Suprapubic skin (tissue), 4 donors: ENCODE data around the gene ETS1. TPM values are rescaled to one million over a fixed set of nuclear protein-coding genes. Genes with fewer than 3 reads are reported as not detected.

Experiments used
- DNase-seq, 2 donors: peaks; one replicate each; pipeline ENCODE4 v3.0.0-alpha.2; 2019; ENCODE audit warnings: low spot score in 2 of 2
- H3K27ac ChIP-seq: fragments of 200-600 bp; sonication (generic); one replicate; pipeline ENCODE4 v1.5.1; 2019
- H3K27me3 ChIP-seq: fragments of 200-600 bp; sonication (generic); one replicate; pipeline ENCODE4 v1.5.1; 2019
- H3K36me3 ChIP-seq: fragments of 200-600 bp; sonication (generic); one replicate; pipeline ENCODE4 v1.5.1; 2019
- H3K4me1 ChIP-seq: fragments of 200-600 bp; sonication (generic); one replicate; pipeline ENCODE4 v1.5.1; 2019
- H3K4me3 ChIP-seq: fragments of 200-600 bp; sonication (generic); one replicate; pipeline ENCODE4 v1.5.1; 2019; ENCODE audit warnings: mild to moderate bottlenecking
- H3K9me3 ChIP-seq: fragments of 200-600 bp; sonication (generic); one replicate; pipeline ENCODE4 v1.5.1; 2019
- EP300 ChIP-seq: sonication (generic); formaldehyde crosslinking; IDR thresholded peaks from one replicate; pipeline ENCODE4 v1.6.1; 2017; ENCODE audit warnings: antibody characterized with exemption
- POLR2A ChIP-seq, 2 donors: fragments of 450-650 bp; IDR thresholded peaks; one replicate each; pipeline ENCODE4 v1.6.1; 2017; ENCODE audit warnings: antibody characterized with exemption in 2 of 2, mild to moderate bottlenecking in 2 of 2, moderate library complexity in 2 of 2
- POLR2AphosphoS5 ChIP-seq, 3 donors: sonication (generic); formaldehyde crosslinking; IDR thresholded peaks; one replicate each; pipeline ENCODE4 v1.6.1; 2017; ENCODE audit warnings: antibody characterized with exemption in 3 of 3
- WGBS: methylation state at CpG from one replicate; pipeline ENCODE4 v1.1.5; 2018; 5-methylcytosine and 5-hydroxymethylcytosine counted together
- total RNA-seq, 4 donors: library from RNA; depleted of rRNA; stranded (reverse); fragments of >200 nt; gene quantifications; one replicate each; pipeline ENCODE4 v1.1.0, GENCODE V29; 2016
- TF ChIP-seq, protein P1 (sequence below), 2 donors: fragments of 200-600 bp in 1 of 2; fragments of 450-650 bp in 1 of 2; sonication (generic) in 1 of 2; IDR thresholded peaks; one replicate each; pipeline ENCODE4 v1.5.1; 2016 to 2019; ENCODE audit warnings: antibody characterized with exemption in 2 of 2, mild to moderate bottlenecking in 1 of 2, moderate library complexity in 1 of 2

The ETS1 gene
- total RNA-seq, 4 donors from 2014 or later, result 21.7 to 42.6 (median 33.7) TPM

DNA sequence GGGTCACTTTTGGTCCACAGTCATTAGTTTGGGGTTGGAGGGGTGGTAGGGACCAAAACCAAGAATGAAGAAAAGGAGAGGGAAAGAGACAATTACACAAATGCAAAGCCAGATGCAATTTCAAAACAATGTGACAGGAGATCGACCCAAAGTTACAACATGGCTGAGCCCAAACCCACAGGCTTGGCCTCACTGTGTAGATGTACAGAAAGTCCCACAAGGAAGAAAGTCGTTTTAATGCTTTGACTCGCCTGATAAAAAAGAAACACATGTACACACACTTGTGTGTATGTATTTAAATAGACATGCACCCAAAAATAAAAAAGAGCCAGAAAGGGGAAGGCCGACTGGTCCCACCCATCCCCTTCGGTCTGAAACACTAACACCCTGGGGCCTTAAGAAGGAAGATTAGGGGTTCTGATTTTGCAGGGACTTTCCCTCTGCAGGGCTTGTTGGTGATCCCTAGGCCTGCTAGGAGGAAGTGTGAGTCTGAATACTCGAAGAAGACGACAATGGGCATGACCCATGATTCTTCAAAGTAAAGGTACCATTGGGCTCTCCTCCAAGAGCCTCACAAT, 104.1 kb downstream of the ETS1 start:
- Histone ChIP-seq H3K36me3 (peaks cover 31% of the 10 kb centered on the region), H3K4me1 (peaks cover 83% of the 10 kb centered on the region)

GRCh38 chr11:128482512-128483191, 104.7 kb downstream of the ETS1 start:
- no peak for DNase-seq
- TF ChIP-seq POLR2AphosphoS5 (IDR thresholded peaks at IDR 0.05) (peak in 1 of 3 donors; percentile 24), POLR2A (IDR thresholded peaks at IDR 0.05) (no peak), EP300 (no peak)
- TF ChIP-seq, protein P1, sequence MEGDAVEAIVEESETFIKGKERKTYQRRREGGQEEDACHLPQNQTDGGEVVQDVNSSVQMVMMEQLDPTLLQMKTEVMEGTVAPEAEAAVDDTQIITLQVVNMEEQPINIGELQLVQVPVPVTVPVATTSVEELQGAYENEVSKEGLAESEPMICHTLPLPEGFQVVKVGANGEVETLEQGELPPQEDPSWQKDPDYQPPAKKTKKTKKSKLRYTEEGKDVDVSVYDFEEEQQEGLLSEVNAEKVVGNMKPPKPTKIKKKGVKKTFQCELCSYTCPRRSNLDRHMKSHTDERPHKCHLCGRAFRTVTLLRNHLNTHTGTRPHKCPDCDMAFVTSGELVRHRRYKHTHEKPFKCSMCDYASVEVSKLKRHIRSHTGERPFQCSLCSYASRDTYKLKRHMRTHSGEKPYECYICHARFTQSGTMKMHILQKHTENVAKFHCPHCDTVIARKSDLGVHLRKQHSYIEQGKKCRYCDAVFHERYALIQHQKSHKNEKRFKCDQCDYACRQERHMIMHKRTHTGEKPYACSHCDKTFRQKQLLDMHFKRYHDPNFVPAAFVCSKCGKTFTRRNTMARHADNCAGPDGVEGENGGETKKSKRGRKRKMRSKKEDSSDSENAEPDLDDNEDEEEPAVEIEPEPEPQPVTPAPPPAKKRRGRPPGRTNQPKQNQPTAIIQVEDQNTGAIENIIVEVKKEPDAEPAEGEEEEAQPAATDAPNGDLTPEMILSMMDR (IDR thresholded peaks at IDR 0.05), result no peak
- Histone ChIP-seq H3K27ac (peak overlapping the region; percentile 53), H3K9me3 (no peaks in the 10 kb centered on the region), H3K27me3 (no peaks in the 10 kb centered on the region), H3K36me3 (peaks cover 28% of the 10 kb centered on the region), H3K4me3 (no peak overlapping the region), H3K4me1 (peaks cover 81% of the 10 kb centered on the region)
- 78% methylated on average over 11 of the region's 11 CpGs for WGBS

More for the DNA sequence above, 104.1 kb downstream of the ETS1 start:
- no peak for DNase-seq
- Histone ChIP-seq H3K27me3 (no peaks in the 10 kb centered on the region), H3K4me3 (no peak overlapping the region), H3K27ac (peak overlapping the region; percentile 53), H3K9me3 (no peaks in the 10 kb centered on the region)
- WGBS, result 47% methylated on average over 7 of the region's 7 CpGs
- TF ChIP-seq, protein P1 (IDR thresholded peaks at IDR 0.05), result no peak
- TF ChIP-seq EP300 (no peak), POLR2AphosphoS5 (IDR thresholded peaks at IDR 0.05) (no peak), POLR2A (IDR thresholded peaks at IDR 0.05) (no peak)

DNA sequence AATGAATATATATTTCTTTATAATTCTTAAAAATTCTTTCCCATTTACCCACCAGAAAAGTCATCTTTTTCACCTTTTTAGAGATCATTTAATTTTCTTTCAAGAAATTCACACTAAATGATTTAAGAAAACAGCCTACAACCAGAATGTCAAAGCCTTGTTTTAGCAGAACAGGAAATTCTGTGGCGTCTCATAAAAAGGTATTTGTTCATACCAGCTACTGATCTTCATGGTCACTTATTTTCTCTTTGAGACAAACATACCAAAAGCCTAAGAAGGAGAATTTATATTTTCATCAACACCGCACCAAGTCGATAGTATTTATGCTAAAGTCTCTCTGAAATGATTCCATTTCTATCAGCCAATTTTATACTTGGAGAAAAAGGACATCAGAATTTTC, 105.3 kb downstream of the ETS1 start:
- Histone ChIP-seq H3K27me3 (no peaks in the 10 kb centered on the region), H3K36me3 (peaks cover 28% of the 10 kb centered on the region), H3K27ac (peak overlapping the region; percentile 53), H3K4me3 (no peak overlapping the region), H3K9me3 (no peaks in the 10 kb centered on the region), H3K4me1 (peaks cover 80% of the 10 kb centered on the region)
- TF ChIP-seq POLR2A (IDR thresholded peaks at IDR 0.05) (no peak), POLR2AphosphoS5 (IDR thresholded peaks at IDR 0.05) (no peak), EP300 (no peak)
- TF ChIP-seq, protein P1 (IDR thresholded peaks at IDR 0.05), result no peak
- DNase-seq, result no peak
- 80% methylated on average over 3 of the region's 3 CpGs for WGBS

GRCh38 chr11:128481135-128481534, 106.2 kb downstream of the ETS1 start:
- DNase-seq, result no peak
- Histone ChIP-seq H3K36me3 (peaks cover 26% of the 10 kb centered on the region), H3K4me1 (peaks cover 81% of the 10 kb centered on the region), H3K9me3 (no peaks in the 10 kb centered on the region), H3K4me3 (no peak overlapping the region), H3K27ac (peak overlapping the region; percentile 53), H3K27me3 (no peaks in the 10 kb centered on the region)
- 54% methylated on average over 2 of the region's 2 CpGs for WGBS
- TF ChIP-seq POLR2A (IDR thresholded peaks at IDR 0.05) (no peak), EP300 (no peak), POLR2AphosphoS5 (IDR thresholded peaks at IDR 0.05) (peak in 1 of 3 donors; percentile 68)

DNA sequence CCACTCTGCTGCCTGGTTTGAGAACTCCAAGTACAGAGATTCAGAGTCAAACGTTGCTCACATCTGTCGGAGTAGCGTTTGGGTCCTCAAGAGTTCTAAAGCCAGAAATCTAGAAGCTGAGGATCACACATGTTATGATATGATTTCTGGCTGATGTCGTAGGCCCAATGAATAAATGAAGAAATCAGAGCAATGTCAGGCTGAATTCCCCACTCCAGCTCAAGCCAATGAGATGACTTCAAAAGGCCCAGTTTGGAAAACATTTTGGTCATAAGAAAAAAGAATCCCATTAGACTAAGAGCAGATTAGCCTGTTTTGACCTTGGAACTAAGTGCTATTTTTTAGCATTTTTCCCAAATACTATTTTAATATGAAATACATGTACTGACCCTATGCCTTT, 106.7 kb downstream of the ETS1 start:
- Histone ChIP-seq H3K4me3 (no peak overlapping the region), H3K27ac (peak overlapping the region; percentile 53), H3K4me1 (peaks cover 80% of the 10 kb centered on the region)

More for the DNA sequence above, 106.7 kb downstream of the ETS1 start:
- H3K9me3 ChIP-seq, result no peaks in the 10 kb centered on the region
- DNase-seq, result no peak
- peaks cover 24% of the 10 kb centered on the region for H3K36me3 ChIP-seq
- TF ChIP-seq, protein P1 (IDR thresholded peaks at IDR 0.05), result no peak
- TF ChIP-seq POLR2AphosphoS5 (IDR thresholded peaks at IDR 0.05), result no peak
- TF ChIP-seq EP300, result no peak
- no peak for TF ChIP-seq POLR2A (IDR thresholded peaks at IDR 0.05)
- H3K27me3 ChIP-seq, result no peaks in the 10 kb centered on the region
- 78% methylated on average over 4 of the region's 4 CpGs for WGBS
